Nephron (organoid): ENCODE data around the gene MUC3A.
"Not testable (repeated sequence)": the region's sequence is repeated elsewhere in the genome, so short reads cannot be mapped to it uniquely, and the experiment has no call there.

ENCODE experiments used
- H3K27ac Mint-ChIP-seq, 3 experiments: 2 replicates each; pipeline ENCODE4 v1.8.0; 2020; ENCODE audit warnings: mixed read lengths in 3 of 3, mild to moderate bottlenecking in 2 of 3, moderate library complexity in 1 of 3
- H3K27me3 Mint-ChIP-seq: 2 replicates; pipeline ENCODE4 v1.8.0; 2021; ENCODE audit warnings: low read depth, mild to moderate bottlenecking, moderate library complexity, mixed read lengths
- H3K36me3 Mint-ChIP-seq: 2 replicates; pipeline ENCODE4 v1.8.0; 2020; ENCODE audit warnings: low read depth, mixed read lengths
- H3K4me1 Mint-ChIP-seq: 2 replicates; pipeline ENCODE4 v1.8.0; 2020; ENCODE audit warnings: mixed read lengths
- H3K4me3 Mint-ChIP-seq, 3 experiments: 2 replicates each; pipeline ENCODE4 v1.8.0; 2020; ENCODE audit warnings: mild to moderate bottlenecking in 3 of 3, mixed read lengths in 3 of 3, moderate library complexity in 2 of 3
- H3K9me3 Mint-ChIP-seq: 2 replicates; pipeline ENCODE4 v1.8.0; 2020; ENCODE audit warnings: mixed read lengths
- CTCF ChIP-seq, 3 experiments: fragments of 200-600 bp; sonication (generic); IDR thresholded peaks; one replicate each; pipeline ENCODE4 v1.5.0; 2021; ENCODE audit warnings: antibody characterized with exemption in 3 of 3; ENCODE audit not compliant: unreplicated experiment in 3 of 3

Gene MUC3A

GRCh38 chr7:100911484-100911883, 37.9 kb upstream of the MUC3A start:
- Mint-ChIP-seq H3K36me3 (no peaks in the 10 kb centered on the region), H3K4me3 (no peak overlapping the region), H3K27ac (no peak overlapping the region), H3K4me1 (no peaks in the 10 kb centered on the region), H3K27me3 (peaks cover 14% of the 10 kb centered on the region), H3K9me3 (peaks cover 5% of the 10 kb centered on the region)
- TF ChIP-seq CTCF (IDR thresholded peaks at IDR 0.05; ENCODE audit: unreplicated experiment in 3 of 3): no peak

DNA sequence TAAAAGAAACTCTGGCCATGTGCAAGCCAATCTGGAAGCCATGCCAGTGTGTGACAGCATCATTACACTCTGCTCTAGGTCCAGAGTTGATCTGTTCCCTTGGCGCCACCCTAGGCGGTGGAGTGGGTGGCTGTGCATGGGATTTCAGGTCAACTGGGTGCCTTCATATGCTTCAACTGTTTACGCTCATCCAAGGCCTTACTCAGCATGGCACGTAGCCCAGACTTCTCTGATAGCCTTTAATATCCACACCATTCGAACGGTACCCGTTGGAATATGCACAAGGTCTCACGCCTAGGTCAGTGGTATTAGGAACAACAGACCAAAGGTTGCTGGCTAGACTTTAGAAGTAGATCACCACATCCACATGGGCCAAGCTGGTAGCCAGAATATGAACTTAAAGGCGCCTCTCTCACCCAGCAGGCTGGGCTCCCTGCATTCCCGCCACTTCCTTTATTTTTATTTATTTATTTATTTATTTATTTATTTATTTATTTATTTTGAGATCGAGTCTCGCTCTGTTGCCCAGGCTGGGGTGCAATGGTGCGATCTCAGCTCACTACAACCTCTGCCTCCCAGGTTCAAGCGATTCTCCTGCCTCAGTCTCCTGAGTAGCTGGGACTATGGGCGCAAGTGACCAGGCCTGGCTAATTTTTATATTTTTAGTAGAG, 35.0 kb upstream of the MUC3A start:
- Mint-ChIP-seq H3K36me3 (no peaks in the 10 kb centered on the region), H3K4me3 (no peak overlapping the region)

GRCh38 chr7:100914879-100915447, 34.4 kb upstream of the MUC3A start:
- H3K36me3 Mint-ChIP-seq: no peaks in the 10 kb centered on the region
- H3K27me3 Mint-ChIP-seq: peaks cover 17% of the 10 kb centered on the region
- no peak overlapping the region for H3K27ac Mint-ChIP-seq
- no peak overlapping the region for H3K4me3 Mint-ChIP-seq
- no peaks in the 10 kb centered on the region for H3K9me3 Mint-ChIP-seq
- no peaks in the 10 kb centered on the region for H3K4me1 Mint-ChIP-seq
- TF ChIP-seq CTCF (IDR thresholded peaks at IDR 0.05; ENCODE audit: unreplicated experiment in 3 of 3): no peak

More for the DNA sequence above, 35.0 kb upstream of the MUC3A start:
- H3K27ac Mint-ChIP-seq: no peak overlapping the region
- H3K9me3 Mint-ChIP-seq: no peaks in the 10 kb centered on the region
- peaks cover 17% of the 10 kb centered on the region for H3K27me3 Mint-ChIP-seq
- no peak for TF ChIP-seq CTCF (IDR thresholded peaks at IDR 0.05; ENCODE audit: unreplicated experiment in 3 of 3)
- no peaks in the 10 kb centered on the region for H3K4me1 Mint-ChIP-seq

GRCh38 chr7:100919335-100919734, 30.0 kb upstream of the MUC3A start:
- H3K4me1 Mint-ChIP-seq, H3K27ac Mint-ChIP-seq, H3K4me3 Mint-ChIP-seq, H3K36me3 Mint-ChIP-seq, H3K9me3 Mint-ChIP-seq: not testable (repeated sequence)
- peaks cover 25% of the 10 kb centered on the region for H3K27me3 Mint-ChIP-seq

- not testable (repeated sequence) for H3K9me3 Mint-ChIP-seq, H3K4me1 Mint-ChIP-seq
Observed at GRCh38 chr7:100919779-100920437, 29.4 kb upstream of the MUC3A start.

DNA sequence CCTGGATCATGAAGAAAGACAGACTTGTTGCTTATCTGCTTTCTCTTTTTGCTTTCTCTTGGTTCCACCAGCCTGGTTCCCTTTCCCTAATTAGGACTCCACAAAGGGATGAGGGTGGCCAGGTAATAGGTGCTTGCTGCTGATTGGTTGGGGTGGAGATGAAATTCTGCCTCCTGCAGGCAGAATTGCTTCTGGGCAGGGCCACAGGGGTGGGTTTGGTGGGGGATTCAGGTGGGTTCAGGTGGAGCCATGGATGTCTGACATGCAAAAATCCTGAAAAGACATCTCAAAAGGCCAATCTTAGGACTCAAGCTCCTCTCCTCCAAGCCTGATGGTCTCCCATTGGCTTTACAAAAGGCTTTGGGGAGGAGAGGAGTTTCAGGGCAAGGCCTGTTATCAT, 28.3 kb upstream of the MUC3A start:
- Mint-ChIP-seq H3K4me3 (no peak overlapping the region), H3K27me3 (peaks cover 25% of the 10 kb centered on the region), H3K4me1 (no peaks in the 10 kb centered on the region)

More at GRCh38 chr7:100919779-100920437, 29.4 kb upstream of the MUC3A start:
- H3K4me3 Mint-ChIP-seq, H3K27ac Mint-ChIP-seq, H3K36me3 Mint-ChIP-seq: not testable (repeated sequence)
- peaks cover 25% of the 10 kb centered on the region for H3K27me3 Mint-ChIP-seq

GRCh38 chr7:100923616-100924015, 25.7 kb upstream of the MUC3A start:
- not testable (repeated sequence) for H3K36me3 Mint-ChIP-seq, H3K27ac Mint-ChIP-seq, H3K9me3 Mint-ChIP-seq, H3K4me1 Mint-ChIP-seq, H3K4me3 Mint-ChIP-seq
- peaks cover 23% of the 10 kb centered on the region for H3K27me3 Mint-ChIP-seq

More for the DNA sequence above, 28.3 kb upstream of the MUC3A start:
- H3K36me3 Mint-ChIP-seq: no peaks in the 10 kb centered on the region
- no peak for TF ChIP-seq CTCF (IDR thresholded peaks at IDR 0.05; ENCODE audit: unreplicated experiment in 3 of 3)
- H3K27ac Mint-ChIP-seq: no peak overlapping the region
- no peaks in the 10 kb centered on the region for H3K9me3 Mint-ChIP-seq
